ENCODE measurements around the gene DPM2. TPM values are rescaled to one million over a fixed set of nuclear protein-coding genes. Genes with fewer than 3 reads are reported as not detected.

The DPM2 gene
- polyA plus RNA-seq, 1 donor: 21.8 TPM

DNA sequence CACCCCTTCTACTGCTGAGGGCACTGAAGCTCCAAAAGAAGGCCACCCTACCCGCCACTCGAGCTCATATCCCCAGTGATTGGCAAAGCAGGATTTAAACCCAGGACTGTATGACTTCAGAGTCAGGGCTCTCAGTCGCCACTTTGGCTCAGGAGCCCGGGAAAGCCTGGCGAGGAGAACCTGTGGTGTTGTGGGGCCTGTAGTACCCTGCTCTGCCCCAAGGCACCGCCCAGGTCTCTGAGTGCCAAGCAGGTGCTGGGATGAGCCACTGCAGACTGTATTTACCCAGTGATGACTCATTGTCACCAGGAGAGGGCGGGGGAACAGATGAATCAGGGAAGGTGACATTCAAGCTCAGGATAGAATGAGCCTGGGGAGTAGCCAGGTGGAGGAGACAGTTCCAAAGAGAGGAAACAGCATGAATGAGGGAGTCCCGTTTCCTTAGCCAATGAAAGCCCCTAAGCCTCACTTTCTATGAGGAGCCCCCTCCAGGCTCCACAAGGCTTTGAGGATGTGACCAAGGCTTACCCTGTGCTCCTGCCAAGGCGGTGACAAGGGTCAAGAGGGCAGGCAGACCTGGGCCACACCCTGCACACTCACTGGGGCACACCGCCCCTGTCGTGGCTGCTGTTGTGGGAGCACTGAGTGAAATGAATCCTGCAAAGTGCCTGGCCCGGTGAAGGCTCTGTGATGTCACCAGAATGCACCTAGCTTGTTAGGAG lies 17.8 kb upstream of the DPM2 start:
- DNase-seq: no peak

DNA sequence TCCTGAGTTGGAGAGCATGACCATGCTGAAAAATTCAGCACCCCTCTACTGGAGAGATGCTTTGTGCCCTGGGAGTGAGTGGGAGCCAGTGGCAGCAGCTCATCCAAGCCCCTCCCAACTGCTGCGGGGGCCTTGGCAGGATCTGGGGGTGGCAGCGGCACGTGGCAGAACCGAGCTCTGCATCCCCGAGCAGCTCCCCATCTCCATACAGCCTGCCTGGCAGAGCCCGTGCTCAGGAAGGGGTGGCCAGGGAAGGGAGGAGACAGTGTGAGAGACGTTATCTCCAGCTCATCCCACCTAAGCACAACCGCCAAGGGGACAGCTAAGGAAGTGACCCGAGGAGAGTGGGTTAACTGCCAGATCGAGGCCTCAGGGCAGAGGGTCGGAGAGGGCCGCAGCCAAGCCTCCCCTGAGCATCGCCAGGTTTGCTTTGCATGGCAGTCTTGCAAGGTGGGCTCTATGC lies 17.2 kb upstream of the DPM2 start:
- DNase-seq: no peak

- DNase-seq: no peak
Observed at GRCh38 chr9:127953768-127954505, 16.3 kb upstream of the DPM2 start.

- DNase-seq: no peak
Observed at GRCh38 chr9:127953154-127953553, 15.5 kb upstream of the DPM2 start.

DNA sequence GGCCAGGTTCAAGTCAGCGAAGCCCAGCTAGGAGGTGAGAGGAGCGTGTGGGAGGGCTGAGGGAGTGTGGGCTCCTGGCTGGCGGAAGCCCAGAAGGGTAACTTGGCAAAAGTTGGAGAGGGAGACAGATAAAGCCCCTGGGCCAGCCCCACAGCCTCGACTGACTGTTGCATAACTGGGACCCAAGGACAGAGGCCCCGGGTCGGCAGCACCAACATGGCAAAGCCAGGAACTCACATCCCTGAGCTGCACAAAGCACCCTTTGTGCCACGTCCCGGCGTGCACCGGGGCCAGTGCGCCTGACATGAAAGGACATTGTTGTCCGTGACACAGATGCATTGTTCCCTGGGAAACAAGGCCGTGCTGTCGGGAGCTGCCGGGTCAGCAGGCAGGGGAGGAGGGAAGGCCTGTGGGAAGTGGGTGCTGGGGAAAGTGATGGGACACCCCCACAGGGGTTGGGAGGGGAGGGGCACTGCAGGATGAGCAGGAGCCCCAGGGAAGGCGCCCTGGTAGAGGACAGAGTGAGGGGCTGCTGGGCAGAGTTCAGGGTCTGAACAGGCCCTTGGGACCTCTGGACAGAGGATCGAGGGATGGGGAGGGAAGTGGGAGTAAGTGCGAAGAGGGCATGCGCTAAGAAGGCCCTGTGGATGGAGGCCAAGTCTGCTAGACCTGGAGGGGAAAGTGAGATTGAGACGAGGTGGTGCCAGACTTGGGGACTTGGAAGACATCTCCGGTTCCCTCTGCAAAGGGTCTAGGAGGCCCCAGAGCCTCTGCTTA lies 13.0 kb upstream of the DPM2 start:
- DNase-seq: no peak

DNA sequence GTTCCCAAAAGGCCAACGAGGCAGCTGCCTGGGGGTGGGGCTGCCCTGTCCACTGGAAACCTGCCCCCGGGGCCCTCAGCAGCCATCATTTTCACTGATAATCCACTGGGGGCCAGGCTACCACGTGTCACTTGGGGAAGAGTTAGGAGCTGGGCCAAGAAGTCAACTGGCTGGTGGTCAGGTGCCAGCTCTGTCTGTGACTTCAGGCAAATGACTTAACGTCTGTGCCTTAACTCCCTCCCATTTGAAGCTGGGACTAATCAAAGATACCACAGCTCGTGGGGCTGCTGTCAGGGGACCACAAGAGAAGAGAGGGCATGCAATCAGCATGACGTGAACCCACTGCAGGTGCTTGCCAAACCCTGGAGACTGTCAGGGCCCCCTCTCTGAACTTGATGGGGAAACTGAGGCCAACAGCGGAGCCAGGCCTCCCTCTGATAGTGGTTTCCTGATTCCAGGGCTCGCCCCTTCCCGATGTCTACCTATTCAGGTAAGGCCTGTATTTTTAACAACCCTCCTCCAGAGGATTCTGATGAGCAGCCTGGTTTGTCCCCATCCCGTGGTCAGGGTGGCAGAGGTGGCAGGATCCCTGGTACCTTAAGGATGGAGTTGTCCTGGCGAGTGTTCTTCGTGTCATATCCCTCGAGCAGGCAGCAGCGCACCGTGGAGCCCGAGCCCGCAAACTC lies 12.3 kb upstream of the DPM2 start:
- DNase-seq: no peak

DNA sequence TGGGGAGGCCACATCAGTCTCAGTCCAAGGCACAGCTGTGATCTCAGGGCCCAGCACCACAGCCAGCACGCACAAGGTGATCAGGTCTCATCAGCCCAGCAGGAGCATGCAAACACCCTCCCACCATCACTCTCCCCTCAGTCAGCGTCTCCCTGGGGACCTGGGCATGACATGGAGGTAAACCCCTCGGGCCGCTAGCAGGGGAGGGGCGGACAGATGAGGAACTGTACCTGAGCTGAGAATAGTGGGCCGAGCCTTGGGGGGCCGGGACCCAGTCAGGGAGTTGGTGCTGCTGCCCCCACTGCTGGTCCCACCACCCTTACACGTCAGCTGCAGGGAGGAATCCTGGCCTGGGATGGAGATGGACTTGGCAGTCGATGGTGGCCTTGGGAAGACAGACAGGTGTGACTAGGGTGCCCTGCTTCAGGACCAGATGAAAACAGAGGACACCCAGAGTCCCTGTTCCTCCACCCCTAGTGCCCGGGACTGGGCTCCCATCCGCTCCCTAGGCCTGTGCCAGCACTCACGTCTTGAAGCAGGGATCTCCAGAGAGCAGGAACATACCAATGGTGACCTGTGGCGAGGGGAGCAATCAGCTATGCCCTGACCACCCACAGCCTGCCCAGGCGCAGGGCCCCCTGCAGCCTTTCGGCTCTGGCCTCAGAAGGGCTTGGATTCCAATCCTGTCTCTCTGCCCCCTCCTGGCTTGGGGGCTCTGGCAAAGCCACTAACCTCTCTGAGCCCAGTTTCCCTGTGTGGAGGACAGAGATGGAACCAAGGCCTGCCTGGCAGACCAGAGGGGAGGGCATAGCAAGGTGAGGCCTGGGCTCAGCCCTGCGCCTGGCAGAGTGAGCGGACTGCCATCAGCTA lies 10.4 kb upstream of the DPM2 start:
- no peak for DNase-seq

DNA sequence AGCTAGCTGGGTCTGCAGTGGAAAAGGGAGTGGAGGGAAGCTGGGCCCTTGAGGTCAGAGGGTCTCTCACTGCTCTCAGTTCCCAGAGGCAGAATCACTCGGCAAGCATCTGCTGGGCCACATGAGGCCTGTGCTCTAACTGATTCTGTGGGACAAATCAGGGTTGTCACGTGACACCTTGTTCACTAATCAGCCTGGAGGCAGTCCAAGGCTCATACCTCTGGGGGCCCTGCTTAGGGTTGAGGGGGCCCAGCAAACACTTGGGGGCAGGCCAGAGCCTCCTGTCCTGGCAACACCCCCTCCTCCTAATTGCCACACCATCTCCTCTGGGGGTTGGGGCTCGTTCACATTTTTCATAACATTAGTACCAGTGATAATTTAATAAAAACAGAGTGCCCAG lies 9.1 kb upstream of the DPM2 start:
- no peak for DNase-seq

DNA sequence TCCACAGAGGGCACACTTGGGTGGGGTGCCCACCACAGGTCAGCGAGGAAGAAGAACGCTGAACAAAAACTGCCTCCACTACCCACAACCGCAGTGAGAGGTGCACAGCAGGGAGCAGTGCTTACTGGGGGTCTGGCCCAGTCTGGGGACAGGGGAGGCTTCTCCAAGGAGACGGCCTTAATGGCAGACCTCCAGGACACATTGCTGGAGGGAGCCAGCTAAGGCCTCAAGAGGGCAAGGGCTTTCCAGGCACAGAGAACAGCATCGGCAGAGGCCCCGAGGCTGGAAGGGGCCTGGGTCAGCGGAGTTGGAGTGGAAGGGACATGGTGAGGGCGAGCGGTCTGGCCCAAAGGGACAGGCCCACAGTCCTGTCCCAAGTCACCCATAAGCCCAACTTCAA lies 8.3 kb upstream of the DPM2 start:
- no peak for DNase-seq

DNA sequence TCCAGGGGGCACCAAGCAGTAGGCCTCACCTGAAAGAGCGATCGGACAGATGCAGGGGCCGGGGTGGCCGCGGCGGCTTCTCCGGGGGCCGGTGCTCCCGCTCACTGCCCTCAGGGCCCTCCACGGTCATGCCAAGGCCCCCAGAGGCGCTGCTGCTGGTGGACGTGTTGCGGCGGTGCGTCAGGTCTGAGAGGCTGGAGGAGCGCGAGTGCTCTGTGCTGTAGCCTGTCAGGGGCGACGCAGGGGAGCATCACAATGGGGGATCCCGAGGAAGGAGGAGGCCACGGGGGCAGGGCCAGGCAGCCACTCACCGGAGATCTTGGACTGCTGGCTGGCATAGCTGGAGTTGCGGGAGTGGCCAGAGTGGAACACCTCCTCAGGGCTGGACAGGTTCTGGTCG lies 7.7 kb upstream of the DPM2 start:
- no peak for DNase-seq

- DNase-seq: no peak
Observed at GRCh38 chr9:127944586-127945218, 7.0 kb upstream of the DPM2 start.

DNA sequence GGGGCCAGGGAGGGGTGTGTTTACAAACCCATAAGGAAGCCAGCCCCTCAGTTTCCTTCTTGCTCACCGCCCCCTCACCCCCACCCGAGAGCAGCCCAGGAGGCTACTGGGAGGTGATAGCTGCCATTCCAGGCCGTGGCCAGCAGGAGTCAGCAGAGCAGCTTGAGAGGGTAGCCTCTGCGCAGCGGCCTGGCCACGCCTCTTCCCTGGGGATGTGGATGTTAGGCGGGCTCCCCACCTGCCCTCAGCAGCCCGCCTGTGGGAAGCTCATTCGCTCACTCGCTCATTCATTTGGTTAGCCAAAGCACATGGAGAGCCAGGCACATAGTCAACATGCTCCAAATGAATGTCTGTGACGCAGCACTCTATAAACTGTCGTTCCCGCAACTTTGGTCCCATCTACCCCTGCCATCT lies 6.1 kb upstream of the DPM2 start:
- DNase-seq: peak; percentile 73

DNA sequence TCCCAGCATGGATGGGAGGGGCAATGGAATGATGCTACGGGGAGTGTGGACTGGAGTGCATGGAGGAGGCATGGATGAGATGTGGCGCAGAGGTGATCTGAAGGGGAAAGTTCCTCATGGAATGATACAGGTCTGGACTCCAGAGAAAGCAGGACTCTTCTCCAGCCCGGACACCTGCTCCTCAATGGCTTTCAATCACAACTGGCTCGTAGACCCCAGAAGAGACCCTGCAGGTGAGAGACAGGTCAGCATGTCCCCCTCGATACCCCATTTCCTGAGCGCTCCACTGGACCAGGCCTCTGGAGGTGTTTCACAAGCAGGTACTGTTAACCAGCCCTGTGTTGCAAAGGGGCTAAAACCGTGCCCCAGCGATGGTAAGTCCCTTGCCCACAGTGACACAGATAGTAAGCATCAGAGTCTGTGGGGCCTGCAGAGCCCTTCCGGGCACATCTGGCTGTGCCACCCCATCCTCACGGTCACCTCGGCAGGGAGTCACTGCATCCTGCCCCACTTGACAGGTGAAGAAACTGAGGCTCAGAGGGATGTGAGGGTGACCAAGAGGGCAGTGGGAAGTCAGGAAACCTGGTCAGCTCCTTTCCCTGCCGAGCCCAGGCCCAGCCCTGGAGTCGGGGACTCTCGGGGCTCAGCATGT lies 5.5 kb upstream of the DPM2 start:
- no peak for DNase-seq

DNA sequence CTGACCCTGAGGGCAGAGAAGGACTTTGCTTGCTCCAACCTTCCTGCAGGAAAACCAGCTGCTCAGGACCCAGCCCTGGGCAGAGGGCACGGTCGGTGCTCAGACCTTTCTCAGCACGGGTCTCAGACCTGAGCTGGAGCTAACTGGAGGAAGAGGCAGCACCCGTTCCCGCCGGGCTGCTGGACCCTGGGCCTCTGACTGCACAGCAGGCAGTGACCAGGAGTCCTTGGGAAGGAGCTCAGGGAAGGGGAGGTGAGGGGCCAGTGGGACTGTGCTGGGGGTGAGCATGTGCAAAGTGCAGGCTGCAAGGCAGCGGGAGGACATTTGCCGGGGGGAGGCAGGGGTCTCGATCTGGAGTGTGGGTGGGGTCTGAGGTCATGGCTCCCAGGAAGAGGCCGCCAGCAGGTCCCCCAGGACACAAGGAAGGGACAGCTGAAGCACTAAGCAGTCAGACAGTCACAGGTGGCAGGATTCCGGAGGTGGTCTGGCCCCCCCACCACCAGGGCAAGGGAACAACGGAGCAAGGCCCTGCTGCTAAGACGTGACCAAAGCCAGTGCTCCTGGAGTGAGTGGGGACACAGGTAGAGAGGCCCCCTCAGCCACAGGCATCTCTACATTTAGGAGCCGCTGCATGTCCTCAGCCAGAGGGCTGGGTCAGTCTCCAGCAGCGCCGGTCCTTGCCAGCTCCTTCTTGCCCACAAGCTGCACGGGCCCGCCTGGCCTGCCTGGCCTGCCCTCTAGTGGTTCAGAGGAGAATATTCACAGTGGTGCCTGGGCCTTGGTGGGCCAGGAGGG lies 4.8 kb upstream of the DPM2 start:
- DNase-seq: no peak

DNA sequence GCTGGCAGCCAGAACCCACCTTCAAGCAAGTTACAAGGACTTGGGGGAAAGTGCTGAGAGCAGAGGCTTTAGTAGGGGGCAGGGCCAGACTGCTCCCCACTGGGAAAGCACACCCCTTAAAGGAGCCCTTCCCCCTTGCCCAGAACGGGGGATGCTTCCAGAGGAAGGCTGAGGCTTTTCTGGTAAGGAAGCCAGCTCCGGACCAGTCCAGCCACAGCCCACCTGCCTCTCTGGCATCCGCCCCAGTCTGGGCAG lies 4.2 kb upstream of the DPM2 start:
- DNase-seq: no peak

DNA sequence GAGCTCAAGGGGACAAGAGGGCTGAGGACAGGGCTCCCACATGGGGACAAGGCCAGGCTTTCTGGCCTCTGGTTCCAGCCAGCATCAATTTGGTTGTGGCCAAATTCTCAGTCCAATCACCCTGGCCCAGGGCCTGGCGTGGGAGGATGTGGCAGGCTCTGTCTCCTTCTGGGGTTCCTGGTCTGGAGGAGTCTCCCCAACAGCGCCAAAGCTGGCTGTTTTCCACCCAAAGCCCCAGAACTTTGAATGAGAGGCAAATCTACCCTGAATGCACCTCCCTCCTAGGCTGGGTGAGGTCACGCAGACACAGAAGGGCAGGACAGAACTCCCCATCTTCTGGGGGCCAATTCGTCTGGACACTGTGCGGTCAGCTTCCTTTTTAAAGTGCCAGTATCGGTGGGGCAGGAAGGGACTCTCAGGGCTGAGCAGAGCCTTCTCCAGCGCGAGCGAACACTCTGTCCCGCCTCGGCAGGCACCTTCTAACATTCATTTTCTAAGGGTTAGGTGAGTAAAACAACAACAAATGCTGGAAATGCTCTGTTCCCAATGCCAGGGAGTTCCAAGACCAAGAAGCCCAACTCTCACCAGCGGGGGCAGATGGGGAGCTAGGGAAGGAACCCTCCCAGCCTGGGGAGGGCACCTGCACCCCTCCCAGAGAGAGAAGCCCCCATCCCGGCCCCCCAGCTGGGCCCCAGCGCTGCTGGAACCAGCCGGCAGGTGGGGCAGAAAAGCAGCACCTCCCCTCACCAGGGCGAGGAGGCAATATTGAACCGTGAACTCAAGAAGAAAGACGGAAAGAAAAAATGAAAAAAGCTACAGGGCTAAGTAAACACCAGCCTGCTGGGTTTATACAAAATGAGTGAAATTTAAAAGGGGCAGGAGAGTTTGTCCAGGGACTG lies 3.7 kb upstream of the DPM2 start:
- no peak for DNase-seq

DNA sequence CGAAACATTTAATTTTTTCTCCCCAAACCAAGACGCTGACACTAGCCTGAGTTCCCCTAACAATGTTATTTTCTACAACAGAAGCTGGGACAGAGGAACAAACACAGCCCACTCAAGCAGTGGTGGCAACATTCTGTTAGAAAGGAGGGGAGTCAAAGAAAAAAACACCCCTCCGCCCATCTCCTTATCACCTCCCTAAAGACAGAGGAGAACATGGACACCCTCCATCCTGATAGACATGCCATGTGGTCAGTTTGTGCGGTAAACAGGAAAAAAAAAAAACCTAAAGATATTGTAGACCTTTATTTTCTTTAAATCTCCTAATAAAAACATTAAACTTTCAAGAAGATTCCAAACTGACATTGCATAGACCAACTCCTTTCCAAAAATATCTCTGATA lies 2.9 kb upstream of the DPM2 start:
- DNase-seq: no peak

GRCh38 chr9:127938298-127938690 lies 640 bp upstream of the DPM2 start:
- DNase-seq: no peak

GRCh38 chr9:127937056-127937387 lies 632 bp downstream of the DPM2 start:
- DNase-seq: no peak

Measured in hindlimb muscle (tissue), 1 donor.